Right ventricle myocardium superior (tissue), 1 donor: ENCODE results near the gene PACS1. TPM values are rescaled to one million over a fixed set of nuclear protein-coding genes. Genes with fewer than 3 reads are reported as not detected.

Source experiments
- ATAC-seq: fragments of 200-7000 bp; cut with Tn5 transposase; one replicate; pipeline ENCODE4 v1.9.1; 2020; ENCODE audit warnings: mild to moderate bottlenecking; ENCODE audit not compliant: poor library complexity
- DNase-seq: peaks from one replicate; pipeline ENCODE4 v3.0.0-alpha.2; 2020
- intact Hi-C: fragments of 100-400 bp; cut with DNase I; formaldehyde crosslinking; loops from one replicate; pipeline ENCODE4 v1.11.2; 2022
- total RNA-seq: library from RNA; stranded (reverse); fragmentation: NEBNext Ultra II Directional; extraction: Animal tissue kit (Norgen Biotek cat#: 25700); gene quantifications from one replicate; pipeline ENCODE4 v1.2.1, GENCODE V29; 2021
- donor health status: DM: no; HTN: yes; CAD: no; lungs with severe emphysema.

The PACS1 gene
- total RNA-seq, 1 donor from 2014 or later: 46.5 TPM

GRCh38 chr11:66225066-66225465, 155.0 kb downstream of the PACS1 start:
- ATAC-seq (no peak), DNase-seq (peak; percentile 0)
- intact Hi-C loops: no loop called here

DNA sequence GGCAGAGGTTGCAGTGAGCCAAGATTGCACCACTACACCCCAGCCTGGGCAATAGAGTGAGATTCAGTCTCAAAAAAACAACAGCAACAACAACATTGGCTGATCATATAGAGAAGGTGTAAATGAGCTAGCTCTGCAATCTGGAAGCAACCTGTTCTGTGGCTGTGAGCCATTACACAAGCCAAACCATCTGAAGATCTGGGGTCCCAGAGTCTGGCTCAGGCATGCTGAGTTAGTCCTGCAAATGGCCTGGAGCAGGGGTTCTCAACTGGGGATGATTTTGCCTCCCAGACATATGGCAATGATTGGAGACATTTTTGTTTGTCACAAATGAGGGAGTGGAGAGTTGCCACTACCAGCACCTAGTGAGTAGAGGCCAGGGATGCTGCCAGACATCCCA, 156.0 kb downstream of the PACS1 start:
- peak; percentile 4 for DNase-seq
- intact Hi-C loops: no loop called here
- no peak for ATAC-seq

- intact Hi-C loops: no loop called here
- ATAC-seq (no peak), DNase-seq (peak; percentile 5)
These were observed 157.6 kb downstream of the PACS1 start for GRCh38 chr11:66227700-66228099.

DNA sequence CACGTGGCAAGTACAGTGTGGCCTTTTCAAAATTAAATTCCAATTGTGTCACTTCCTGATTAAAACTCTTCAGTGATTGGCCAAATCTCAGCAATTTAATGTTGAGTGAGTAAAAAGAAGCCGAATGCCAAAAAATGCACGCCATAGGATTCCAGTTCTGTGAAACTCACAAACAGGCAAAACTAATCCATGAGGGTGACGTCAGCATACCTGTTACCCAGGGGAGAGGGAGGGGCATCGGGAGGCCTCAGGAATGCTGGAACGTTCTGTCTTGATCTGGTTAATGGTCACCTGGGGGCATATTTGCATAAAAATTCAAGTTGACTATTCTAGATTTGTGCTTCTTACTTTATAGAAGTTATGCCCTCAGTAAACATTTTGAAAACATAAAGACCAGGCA, 158.4 kb downstream of the PACS1 start:
- no peak for ATAC-seq
- no peak for DNase-seq
- intact Hi-C loops: no loop called here

DNA sequence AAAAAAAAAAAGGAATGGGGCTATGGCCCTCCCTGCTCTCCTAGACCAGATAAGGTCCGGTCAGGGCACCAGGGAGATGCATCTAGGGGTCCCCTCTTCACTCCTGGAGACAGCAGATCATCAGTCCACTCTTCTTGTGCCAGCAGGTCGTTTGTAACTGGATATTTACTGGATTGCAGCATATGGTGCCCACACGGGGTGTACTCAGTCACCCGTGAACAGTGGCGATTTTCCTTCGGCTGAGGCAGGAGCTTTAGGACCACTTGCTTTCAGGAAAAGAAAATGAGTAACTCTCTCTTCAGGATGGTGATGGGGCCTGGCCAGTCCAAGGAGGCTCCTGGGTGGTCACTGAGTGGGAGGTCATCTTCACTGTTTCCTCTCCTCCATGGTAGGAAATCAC, 160.1 kb downstream of the PACS1 start:
- no peak for ATAC-seq
- intact Hi-C loops: no loop called here

DNA sequence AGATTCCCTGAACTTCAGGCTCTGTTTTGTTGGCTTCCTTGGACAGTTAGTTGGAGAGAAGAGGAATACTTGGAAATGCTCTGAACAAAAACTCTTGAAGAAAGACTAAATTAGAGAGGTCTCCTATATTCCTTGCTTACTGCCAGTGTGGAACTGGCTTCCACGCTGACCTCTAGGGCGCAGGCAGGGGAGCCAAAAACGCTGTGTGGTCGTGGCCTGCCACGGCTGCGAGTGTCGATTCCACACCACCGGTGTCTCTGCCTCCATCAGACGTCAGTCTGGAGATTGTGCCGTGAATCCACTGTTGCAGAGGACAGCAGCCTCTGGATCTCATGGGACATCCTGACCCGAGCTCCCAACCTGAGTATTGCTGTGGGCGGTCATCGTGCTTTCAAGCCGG, 160.9 kb downstream of the PACS1 start:
- no peak for ATAC-seq
- intact Hi-C loops: no loop called here
- DNase-seq: no peak

More for the DNA sequence above, 160.1 kb downstream of the PACS1 start:
- DNase-seq: no peak

DNA sequence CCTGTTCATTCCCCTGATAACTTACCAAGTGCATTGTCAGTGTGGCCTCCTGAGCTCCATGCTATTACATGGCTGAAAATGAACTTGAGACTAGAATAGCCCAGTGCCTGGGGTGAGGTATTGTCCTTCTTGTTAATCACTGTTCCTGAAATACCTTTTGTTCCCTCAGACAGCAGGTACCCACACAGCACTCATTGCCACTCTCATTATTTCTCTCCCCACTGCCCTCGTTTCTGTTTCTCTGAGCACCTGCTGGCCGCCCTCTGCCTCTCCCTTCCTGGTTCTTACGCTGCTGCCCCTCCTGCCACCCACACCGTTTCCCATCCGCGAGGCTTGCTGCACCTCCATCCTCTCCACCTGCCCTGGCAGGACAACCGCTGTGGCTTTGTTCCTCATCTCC, 161.5 kb downstream of the PACS1 start:
- DNase-seq (no peak), ATAC-seq (no peak)
- intact Hi-C loops: no loop called here

DNA sequence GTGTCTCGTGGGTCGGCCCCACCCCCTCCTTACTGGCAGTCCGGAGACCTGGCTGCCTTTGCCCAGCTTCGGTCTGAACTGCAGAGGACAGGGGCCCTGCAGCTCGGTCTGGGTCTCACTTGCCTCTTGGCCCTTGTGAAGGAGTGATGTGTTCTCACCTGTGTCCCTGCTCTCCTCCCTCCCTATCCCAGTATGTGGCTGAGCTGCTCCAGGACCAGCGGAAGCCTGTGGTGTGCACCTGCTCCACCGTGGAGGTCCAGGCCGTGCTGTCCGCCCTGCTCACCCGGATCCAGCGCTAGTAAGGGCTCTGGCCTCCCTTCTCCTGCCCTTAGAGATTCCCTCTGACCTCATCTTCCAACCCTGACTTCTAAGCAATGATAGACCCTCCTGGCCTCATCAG, 162.7 kb downstream of the PACS1 start:
- no peak for ATAC-seq
- intact Hi-C loops: no loop called here
- no peak for DNase-seq

DNA sequence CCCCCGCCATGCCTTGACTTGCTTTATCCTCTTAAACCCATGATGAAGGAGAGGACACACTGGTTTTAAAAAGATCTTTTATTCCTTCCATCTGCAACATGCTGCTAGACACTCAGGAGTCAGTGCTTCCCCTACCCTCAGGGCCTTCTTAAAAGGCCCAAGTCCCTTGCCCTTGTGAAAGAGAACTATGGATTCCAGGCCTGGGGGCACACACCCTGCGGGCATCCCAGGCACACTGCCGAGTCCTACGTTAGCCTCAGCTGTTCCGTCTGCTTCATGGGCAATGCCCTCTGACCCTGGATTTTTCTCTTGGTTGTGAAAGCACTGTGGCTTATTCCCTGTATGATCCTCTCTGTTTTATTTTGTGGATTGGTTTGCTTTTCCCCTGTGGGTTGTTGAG, 163.2 kb downstream of the PACS1 start:
- ATAC-seq (no peak), DNase-seq (no peak)
- intact Hi-C loops: no loop called here

- intact Hi-C loops: no loop called here
- DNase-seq (no peak), ATAC-seq (no peak)
These were observed 165.1 kb downstream of the PACS1 start for GRCh38 chr11:66235141-66235540.

DNA sequence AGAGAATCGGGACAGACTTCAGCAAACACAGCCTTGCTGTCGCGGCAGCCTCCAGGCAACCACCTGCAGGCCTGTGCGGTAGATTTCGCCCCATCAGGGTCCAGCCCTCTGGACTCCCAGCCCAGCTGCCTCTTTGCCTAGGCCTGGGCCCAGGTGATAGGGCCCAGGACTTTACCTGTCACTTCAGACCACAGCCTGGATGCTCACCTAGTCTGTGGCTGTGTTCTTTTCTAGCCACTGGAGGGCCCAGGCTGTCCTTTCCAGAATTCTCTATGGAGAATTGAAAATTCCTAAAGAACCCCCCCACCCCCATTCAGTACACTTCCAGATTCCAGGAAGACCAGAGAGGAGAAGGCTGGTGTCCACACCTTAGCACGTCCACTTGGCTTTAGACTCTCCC, 167.8 kb downstream of the PACS1 start:
- DNase-seq (no peak), ATAC-seq (no peak)
- intact Hi-C loops: no loop called here

GRCh38 chr11:66238786-66239413, 168.8 kb downstream of the PACS1 start:
- intact Hi-C loops: no loop called here
- ATAC-seq (no peak), DNase-seq (no peak)

DNA sequence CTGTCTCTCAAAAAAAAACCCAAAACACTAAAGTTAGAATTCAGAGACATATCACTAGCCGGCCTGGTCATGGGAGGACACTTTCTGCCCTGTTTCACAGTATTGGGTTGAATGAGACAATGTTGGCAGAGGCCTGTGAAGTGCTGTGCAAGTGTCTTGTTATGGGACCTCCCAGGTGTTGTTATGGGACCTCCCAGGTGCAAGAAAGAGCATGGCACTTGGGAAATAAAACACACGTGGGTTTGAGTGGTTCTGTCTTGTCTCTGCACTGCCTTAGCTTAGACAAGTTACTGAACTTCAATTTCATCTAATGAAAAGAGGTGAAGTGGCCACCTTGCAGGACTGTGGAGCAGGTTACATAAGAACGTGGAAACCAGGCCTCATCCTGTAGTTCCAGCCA, 169.4 kb downstream of the PACS1 start:
- intact Hi-C loops: no loop called here
- ATAC-seq (no peak), DNase-seq (no peak)

DNA sequence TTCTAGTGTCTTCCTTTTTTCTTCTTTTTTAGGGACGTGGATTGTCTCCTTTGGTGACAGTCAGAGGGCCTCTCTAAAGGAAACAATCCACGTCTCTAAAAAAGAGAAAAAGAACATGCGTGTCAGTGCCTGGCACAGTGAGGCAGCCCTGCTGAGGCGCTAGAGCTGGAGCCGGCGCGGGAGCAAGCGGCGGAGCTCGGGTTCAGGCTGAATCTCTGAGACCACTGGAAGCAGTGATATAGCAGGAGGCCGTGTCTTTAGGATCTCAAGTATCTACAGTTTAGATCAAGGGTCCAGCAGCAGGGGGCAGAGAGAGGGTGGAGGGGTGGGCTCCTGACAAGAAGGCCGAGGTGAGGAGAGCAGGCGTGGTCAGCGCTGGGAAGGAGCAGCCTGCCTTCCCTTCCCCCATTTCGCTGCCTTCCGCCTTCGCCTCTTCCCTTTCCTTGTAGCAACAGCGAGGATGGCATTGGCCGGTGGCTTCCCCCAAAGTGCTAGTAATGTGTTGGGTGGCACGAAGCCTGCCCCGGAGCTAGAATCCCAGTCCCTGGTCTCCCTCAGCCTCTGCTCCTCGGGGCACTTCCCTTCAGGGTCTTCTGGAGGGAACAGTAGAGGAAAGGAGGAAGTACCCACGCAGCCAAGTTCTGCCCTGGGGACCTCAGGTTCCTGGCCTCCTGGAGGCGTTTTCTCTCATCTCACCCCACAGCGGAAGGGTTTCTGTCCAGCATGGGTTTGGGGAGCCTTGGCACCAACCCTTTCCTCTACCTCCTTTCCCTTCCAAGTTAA, 170.1 kb downstream of the PACS1 start:
- intact Hi-C loops: no loop called here
- DNase-seq (no peak), ATAC-seq (no peak)

GRCh38 chr11:66240781-66241136, 170.7 kb downstream of the PACS1 start:
- intact Hi-C loops: no loop called here
- no peak for ATAC-seq

GRCh38 chr11:66242095-66242765, 172.2 kb downstream of the PACS1 start:
- intact Hi-C loops: no loop called here
- peak; percentile 42 for DNase-seq
- ATAC-seq: peak; percentile 32

More at GRCh38 chr11:66240781-66241136, 170.7 kb downstream of the PACS1 start:
- DNase-seq: no peak

GRCh38 chr11:66243782-66244535, 173.9 kb downstream of the PACS1 start:
- ATAC-seq (no peak), DNase-seq (no peak)
- intact Hi-C loops: no loop called here

DNA sequence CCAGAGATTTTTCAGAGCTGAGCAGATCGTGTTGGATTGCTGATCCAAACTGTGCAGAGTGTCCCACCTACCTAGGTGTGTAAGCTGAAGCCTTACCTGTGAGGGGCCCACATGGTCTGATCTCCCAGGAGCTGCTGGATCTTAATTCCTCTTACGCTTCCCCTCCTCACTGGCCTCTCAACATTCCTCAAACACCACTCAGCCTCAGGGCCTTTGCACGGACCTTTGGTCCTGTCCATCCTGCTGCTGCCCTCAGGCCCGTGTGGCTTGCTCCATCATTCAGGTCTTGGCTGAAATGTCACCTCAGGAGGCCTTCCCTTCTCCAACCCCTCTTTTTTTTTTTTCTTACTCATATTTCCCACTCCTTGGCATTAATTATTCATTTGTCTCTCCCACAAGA, 177.2 kb downstream of the PACS1 start:
- intact Hi-C loops: no loop called here
- no peak for ATAC-seq
- DNase-seq: no peak

DNA sequence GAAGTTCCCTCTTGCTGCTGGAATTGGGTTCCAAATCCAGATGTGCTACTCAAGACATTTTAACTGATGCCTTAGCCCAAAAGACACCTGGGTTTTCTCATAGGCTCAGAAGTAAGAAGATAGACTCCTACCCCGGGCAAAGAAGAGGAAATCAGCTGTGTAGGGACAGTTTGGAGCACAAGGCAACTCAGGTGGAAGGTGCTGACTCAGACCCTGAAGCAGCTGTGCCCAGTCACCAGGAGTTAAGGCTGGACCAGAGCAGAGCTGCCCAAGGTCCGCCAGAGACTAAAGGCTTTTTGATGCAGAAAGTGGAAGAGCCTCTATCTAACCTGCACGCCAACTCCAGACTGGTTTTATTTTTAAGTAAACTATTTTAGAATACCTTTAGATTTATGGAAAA, 177.7 kb downstream of the PACS1 start:
- DNase-seq (no peak), ATAC-seq (no peak)
- intact Hi-C loops: no loop called here
